SHP77 treated with DMSO at 0.1 percent for 48 hours (cell line): ENCODE data around the gene MKRN1.
"Not testable (repeated sequence)": the region's sequence is repeated elsewhere in the genome, so short reads cannot be mapped to it uniquely, and the experiment has no call there.

Experiments
- DNase-seq: peaks from one replicate; lab custom pipeline; 2025; lab: John Stamatoyannopoulos, UW

MKRN1 gene

GRCh38 chr7:140484951-140485499 is 5.7 kb upstream of the MKRN1 start:
- no peak for DNase-seq

DNA sequence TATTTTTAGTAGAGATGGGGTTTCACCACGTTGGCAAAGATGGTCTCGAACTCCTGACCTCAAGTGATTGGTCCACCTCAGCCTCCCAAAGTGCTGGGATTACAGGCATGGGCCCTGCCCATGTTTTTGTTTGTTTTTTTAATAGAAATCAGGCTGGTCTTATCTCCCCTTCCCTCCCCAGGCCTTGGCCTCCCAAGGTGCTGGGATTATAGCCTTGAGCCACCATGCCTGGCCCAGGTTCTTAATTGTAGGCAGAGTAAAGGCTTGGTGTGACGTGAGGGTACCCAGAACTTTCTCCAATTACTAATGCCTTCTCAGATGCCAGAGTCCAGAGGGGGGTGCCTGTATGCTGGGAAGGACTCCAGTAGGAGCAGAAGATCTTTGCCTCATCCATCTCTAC is 5.2 kb upstream of the MKRN1 start:
- no peak for DNase-seq

GRCh38 chr7:140479739-140480084 is 407 bp upstream of the MKRN1 start:
- DNase-seq: no peak

- DNase-seq: no peak
These were observed 851 bp downstream of the MKRN1 start for GRCh38 chr7:140478246-140479061.

GRCh38 chr7:140476698-140477261 is 2.5 kb downstream of the MKRN1 start:
- no peak for DNase-seq

DNA sequence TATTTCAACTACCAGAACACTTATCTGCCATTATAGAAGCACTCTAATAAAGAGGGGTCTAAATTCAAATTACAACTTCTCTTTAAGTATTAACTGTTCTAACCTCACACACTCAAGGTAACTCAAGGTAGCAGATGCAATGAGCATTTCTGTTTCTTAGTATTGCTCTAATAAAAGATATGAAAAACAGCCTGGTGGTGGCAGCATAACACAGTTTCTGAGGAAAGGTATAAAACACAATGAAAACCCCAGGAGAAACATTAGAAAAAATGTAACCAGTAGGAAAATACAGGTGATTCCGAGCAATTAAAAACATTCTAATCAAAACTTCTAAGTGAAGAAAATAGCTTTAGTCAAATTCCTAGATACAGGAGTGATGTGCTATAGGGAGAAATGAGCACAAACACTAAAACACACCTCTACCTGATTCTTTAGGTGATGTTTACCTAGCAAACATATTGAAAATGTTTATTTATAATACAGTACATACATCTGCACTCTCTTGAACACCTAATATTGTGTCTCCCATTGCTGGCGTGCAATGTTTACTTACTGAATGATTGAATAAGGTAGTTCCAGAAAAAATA is 3.5 kb downstream of the MKRN1 start:
- no peak for DNase-seq

DNA sequence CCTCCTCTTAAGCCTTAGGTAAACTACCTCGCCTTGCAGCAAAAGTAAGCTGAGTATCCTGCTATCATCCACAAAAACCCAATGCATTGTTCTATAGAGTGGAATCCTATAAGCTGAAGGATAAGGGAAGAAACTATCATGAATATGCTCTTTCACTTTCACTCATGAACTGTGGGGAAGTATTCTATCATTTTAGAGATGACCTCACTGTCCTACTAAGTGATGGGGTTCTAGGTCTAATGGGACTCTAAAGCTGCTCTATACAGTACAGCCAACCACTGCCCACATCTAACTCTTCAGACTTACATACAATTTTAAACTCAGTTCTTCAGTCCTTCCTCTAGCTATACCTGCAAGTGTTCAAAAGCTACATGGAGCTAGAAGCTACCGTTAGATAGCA is 16.2 kb downstream of the MKRN1 start:
- DNase-seq: no peak

DNA sequence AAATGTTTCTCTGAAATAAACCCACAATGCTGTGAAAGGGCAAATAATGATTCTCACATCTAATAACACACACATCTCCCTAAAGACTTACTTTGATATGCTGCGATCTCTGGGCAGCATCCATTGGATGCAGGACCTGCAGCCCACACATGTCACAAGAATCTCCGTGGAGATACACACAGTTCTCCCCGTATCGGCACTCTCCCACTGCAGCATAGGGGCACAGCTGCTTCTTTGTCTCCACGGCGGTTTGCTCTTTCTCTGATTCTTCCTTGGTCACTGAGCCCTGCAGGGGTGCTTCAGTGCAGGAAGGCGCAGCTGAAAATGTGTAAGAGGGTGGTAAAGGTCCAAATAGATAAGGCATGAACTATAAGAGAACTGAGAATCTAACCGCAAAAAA is 20.4 kb downstream of the MKRN1 start:
- no peak for DNase-seq

DNA sequence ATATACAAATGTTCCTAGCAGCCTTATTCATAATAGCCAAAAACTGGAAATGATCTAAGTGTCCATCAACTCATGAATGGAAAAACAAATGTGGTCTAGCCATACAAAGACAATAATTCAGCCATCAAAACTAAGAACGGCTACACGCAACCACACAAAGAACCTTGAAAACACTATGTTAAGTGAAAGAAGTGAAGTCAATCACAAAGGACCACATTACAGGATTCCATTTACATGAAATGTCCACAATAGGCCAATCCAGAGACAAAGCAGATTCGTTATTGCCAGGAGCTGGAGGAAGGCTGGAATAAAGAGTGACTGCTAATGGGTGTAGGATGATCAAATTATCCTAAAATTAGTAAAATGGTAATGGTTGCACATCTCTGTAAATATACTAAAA is 21.1 kb downstream of the MKRN1 start:
- DNase-seq: no peak

GRCh38 chr7:140456551-140457051 is 22.7 kb downstream of the MKRN1 start:
- DNase-seq: no peak

GRCh38 chr7:140455743-140456142 is 23.6 kb downstream of the MKRN1 start:
- no peak for DNase-seq

DNA sequence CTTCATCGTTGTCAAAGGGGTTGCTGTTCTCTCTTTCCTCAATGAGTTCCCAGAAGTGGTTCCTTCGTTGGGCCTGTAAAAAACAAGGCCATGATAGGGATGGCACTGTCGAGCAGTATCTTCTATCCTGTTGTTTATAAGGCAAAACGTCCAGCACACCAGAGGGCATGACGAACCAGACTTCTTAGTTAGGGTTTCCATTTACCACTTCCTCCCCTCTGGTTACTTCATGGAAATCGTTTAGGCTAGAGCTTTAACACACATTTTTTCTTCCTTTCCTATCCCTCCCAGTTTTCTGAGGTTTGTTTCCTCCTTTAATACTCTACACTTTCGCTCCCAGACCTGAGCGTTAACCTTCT is 24.7 kb downstream of the MKRN1 start:
- no peak for DNase-seq

GRCh38 chr7:140453785-140454656 is 25.3 kb downstream of the MKRN1 start:
- DNase-seq: not testable (repeated sequence)

GRCh38 chr7:140453273-140453672 is 26.0 kb downstream of the MKRN1 start:
- no peak for DNase-seq

GRCh38 chr7:140451716-140452115 is 27.6 kb downstream of the MKRN1 start:
- DNase-seq: no peak

- no peak for DNase-seq
These were observed 30.4 kb downstream of the MKRN1 start for GRCh38 chr7:140448781-140449480.

DNA sequence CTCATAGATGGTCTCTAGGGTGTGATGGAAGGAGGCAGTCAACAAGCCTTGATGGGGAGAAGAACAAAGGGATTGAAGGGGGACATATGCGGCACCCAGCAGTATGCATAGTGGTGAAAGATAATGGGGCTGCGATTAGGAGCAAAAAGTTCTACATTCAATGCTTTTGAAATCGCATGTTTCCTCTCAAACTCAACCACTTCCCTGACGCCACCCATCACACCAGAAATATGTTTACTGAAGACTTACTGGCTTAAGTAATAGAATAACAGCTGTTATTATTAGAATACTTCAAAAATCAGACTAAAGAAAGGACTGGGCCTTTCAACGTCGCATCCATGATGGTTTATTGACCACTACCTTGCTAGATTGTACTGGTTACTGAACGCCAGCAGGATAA is 31.5 kb downstream of the MKRN1 start:
- DNase-seq: no peak

DNA sequence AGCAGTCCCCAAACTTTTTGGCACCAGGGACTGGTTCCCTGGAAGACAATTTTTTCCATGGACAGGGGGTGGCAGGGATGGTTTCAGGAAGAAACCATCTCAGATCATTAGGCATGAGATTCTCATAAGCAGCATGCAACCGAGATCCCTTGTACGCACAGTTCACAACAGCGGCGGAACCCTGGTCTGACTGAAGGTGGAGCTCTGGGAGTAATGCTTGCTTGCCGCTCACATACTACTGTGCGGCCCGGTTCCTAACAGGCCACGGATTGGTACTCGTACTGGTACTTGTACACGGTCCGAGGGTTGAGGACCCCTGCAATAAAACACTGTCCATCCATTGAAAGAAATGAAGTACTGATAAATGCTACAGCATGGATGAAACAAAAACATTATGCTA is 32.8 kb downstream of the MKRN1 start:
- DNase-seq: no peak

- no peak for DNase-seq
These were observed 37.8 kb downstream of the MKRN1 start for GRCh38 chr7:140441519-140441918.

- no peak for DNase-seq
These were observed 38.7 kb downstream of the MKRN1 start for GRCh38 chr7:140440593-140440992.

- DNase-seq: no peak
These were observed 39.9 kb downstream of the MKRN1 start for GRCh38 chr7:140439359-140439758.
